HCT116 (cell line): ENCODE data around the gene SLC27A4. TPM values are rescaled to one million over a fixed set of nuclear protein-coding genes. Genes with fewer than 3 reads are reported as not detected.

Experiments
- ATAC-seq: fragments of 200-7000 bp; cut with Tn5 transposase; 2 replicates; pipeline ENCODE4 v1.9.1; 2020; ENCODE audit warnings: mild to moderate bottlenecking, moderate library complexity
- BruUV-seq: library from RNA; stranded (reverse); fragments of 400-500 nt; replicated peaks from 2 replicates; lab custom pipeline; 2021; lab: Mats Ljungman, UMichigan
- CTCF ChIA-PET: fragments of 300-600 bp; sonication (Branson Sonifier 250); formaldehyde crosslinking; loops from one replicate; lab custom pipeline; 2021; ENCODE audit warnings: antibody characterized with exemption; lab: Charles Lee
- POLR2A ChIA-PET: fragments of 300-600, 350-600 bp; sonication (Branson Sonifier 250); formaldehyde crosslinking; loops from one replicate; lab custom pipeline; 2021; ENCODE audit warnings: antibody characterized with exemption; lab: Charles Lee
- RAD21 ChIA-PET, 2 experiments: fragments of 300-600 bp; sonication (Branson Sonifier 250); formaldehyde crosslinking; loops; one replicate each; lab custom pipeline; 2023; ENCODE audit warnings: low total read pairs in 2 of 2; ENCODE audit not compliant: uncharacterized antibody in 2 of 2, unreplicated experiment in 2 of 2, low non-redundant PET in 1 of 2; lab: Charles Lee
- DNase-seq: peaks from one replicate; pipeline ENCODE4 v3.0.0-alpha.2; 2010; ENCODE audit warnings: low read depth, low spot score
- H2AFZ ChIP-seq: fragments of 200-600 bp; shearing (Covaris generic), sonication (generic); 2 replicates; pipeline ENCODE4 v1.6.1; 2017; ENCODE audit warnings: low read depth, mixed run types, mixed read lengths, antibody characterized with exemption, low read length; ENCODE audit not compliant: poor library complexity, severe bottlenecking
- H3K27ac ChIP-seq: 2 replicates; pipeline ENCODE4 v1.5.1; 2012; ENCODE audit warnings: low read depth, low read length
- H3K27me3 ChIP-seq: fragments of 200-600 bp; sonication (generic); 2 replicates; pipeline ENCODE4 v1.6.1; 2016; ENCODE audit warnings: mixed run types, low read length, mixed read lengths; ENCODE audit not compliant: insufficient read depth
- H3K36me3 ChIP-seq, 2 experiments: fragments of 200-500 bp in 1 of 2; fragments of 200-600 bp in 1 of 2; sonication (Bioruptor generic) in 1 of 2; sonication (generic) in 1 of 2; 2 replicates each; pipeline versions ENCODE4 v1.5.1 to v1.6.1; 2014 to 2016; ENCODE audit warnings: low read length in 2 of 2, inconsistent platforms in 1 of 2, mixed read lengths in 1 of 2, mixed run types in 1 of 2; ENCODE audit not compliant: insufficient read depth in 2 of 2, control insufficient read depth in 1 of 2
- H3K4me1 ChIP-seq, 2 experiments: fragments of 200-600 bp in 1 of 2; sonication (generic) in 1 of 2; 2 replicates each; pipeline versions ENCODE4 v1.5.1 to v1.6.1; 2012 to 2017; ENCODE audit warnings: low read length in 2 of 2, inconsistent platforms in 1 of 2, mild to moderate bottlenecking in 1 of 2, mixed read lengths in 1 of 2, mixed run types in 1 of 2, moderate library complexity in 1 of 2; ENCODE audit not compliant: insufficient read depth in 2 of 2, control insufficient read depth in 1 of 2
- H3K4me2 ChIP-seq: fragments of 200-600 bp; sonication (generic); 2 replicates; pipeline ENCODE4 v1.6.1; 2017; ENCODE audit warnings: mixed run types, low read length, mixed read lengths
- H3K4me3 ChIP-seq, 2 experiments: fragments of 200-600 bp in 1 of 2; sonication (generic) in 1 of 2; replicated peaks in 1 of 2; 2 replicates each; pipeline ENCODE4 v1.5.1; 2011 to 2016; ENCODE audit warnings: low read length in 2 of 2, control low read depth in 1 of 2, low read depth in 1 of 2, mild to moderate bottlenecking in 1 of 2, mixed read lengths in 1 of 2, mixed run types in 1 of 2
- H3K79me2 ChIP-seq: fragments of 200-600 bp; sonication (generic); 2 replicates; pipeline ENCODE4 v1.6.1; 2017; ENCODE audit warnings: mild to moderate bottlenecking, mixed run types, low read length, moderate library complexity, mixed read lengths; ENCODE audit not compliant: insufficient read depth
- H3K9ac ChIP-seq: fragments of 200-600 bp; sonication (generic); 2 replicates; pipeline ENCODE4 v1.6.1; 2016; ENCODE audit warnings: low read length, mixed read lengths
- H3K9me2 ChIP-seq: fragments of 200-600 bp; sonication (generic), shearing (Covaris generic); 2 replicates; pipeline ENCODE4 v1.6.1; 2017; ENCODE audit warnings: mixed run types, mild to moderate bottlenecking, moderate library complexity; ENCODE audit not compliant: insufficient read depth
- H3K9me3 ChIP-seq, 2 experiments: fragments of 200-500 bp in 1 of 2; fragments of 200-600 bp in 1 of 2; sonication (Bioruptor generic) in 1 of 2; sonication (generic) in 1 of 2; 2 replicates each; pipeline ENCODE4 v1.6.1; 2014 to 2017; ENCODE audit warnings: low read length in 2 of 2, mixed read lengths in 2 of 2, inconsistent platforms in 1 of 2, low read depth in 1 of 2, mild to moderate bottlenecking in 1 of 2, mixed run types in 1 of 2, moderate library complexity in 1 of 2; ENCODE audit not compliant: control insufficient read depth in 1 of 2, insufficient read depth in 1 of 2
- H4K20me1 ChIP-seq: fragments of 200-600 bp; sonication (generic), shearing (Covaris generic); 2 replicates; pipeline ENCODE4 v1.6.1; 2017; ENCODE audit warnings: mixed run types, mild to moderate bottlenecking, moderate library complexity; ENCODE audit not compliant: insufficient read depth
- CBX3 ChIP-seq: IDR thresholded peaks from 2 replicates; pipeline ENCODE4 v1.6.1; 2012; ENCODE audit warnings: low read depth
- CEBPB ChIP-seq: IDR thresholded peaks from 2 replicates; pipeline ENCODE4 v1.6.1; 2012; ENCODE audit warnings: low read depth
- EGR1 ChIP-seq: IDR thresholded peaks from 2 replicates; pipeline ENCODE4 v1.6.1; 2012; ENCODE audit warnings: low read depth
- EZH2 ChIP-seq: fragments of 200-600 bp; sonication (generic); IDR thresholded peaks from 2 replicates; pipeline ENCODE4 v1.6.1; 2017; ENCODE audit warnings: antibody characterized with exemption, mixed run types
- EZH2phosphoT487 ChIP-seq: fragments of 200-600 bp; IDR thresholded peaks from 2 replicates; pipeline ENCODE4 v1.6.1; 2018; ENCODE audit warnings: antibody characterized with exemption, borderline replicate concordance
- POLR2A ChIP-seq: IDR thresholded peaks from 2 replicates; pipeline ENCODE4 v1.7.0; 2011; ENCODE audit warnings: borderline replicate concordance; ENCODE audit not compliant: insufficient read depth, insufficient read length; ENCODE audit errors: extremely low read depth
- POLR2AphosphoS5 ChIP-seq: IDR thresholded peaks from 2 replicates; pipeline ENCODE4 v1.6.1; 2011; ENCODE audit warnings: mild to moderate bottlenecking, low read depth, low read length, moderate library complexity
- SIN3A ChIP-seq: IDR thresholded peaks from 2 replicates; pipeline ENCODE4 v1.6.1; 2012; ENCODE audit warnings: low read depth
- SP1 ChIP-seq: IDR thresholded peaks from 2 replicates; pipeline ENCODE4 v1.6.1; 2012; ENCODE audit warnings: low read depth
- TCF7L2 ChIP-seq: IDR thresholded peaks from 2 replicates; pipeline ENCODE4 v1.7.0; 2011; ENCODE audit warnings: borderline replicate concordance, inconsistent platforms; ENCODE audit not compliant: insufficient read depth, insufficient read length; ENCODE audit errors: extremely low read depth
- YY1 ChIP-seq: IDR thresholded peaks from 2 replicates; pipeline ENCODE4 v1.6.1; 2011; ENCODE audit warnings: low read length, low read depth, moderate library complexity, mild to moderate bottlenecking; ENCODE audit not compliant: insufficient replicate concordance; ENCODE audit errors: extremely low read depth
- ZFX ChIP-seq: fragments of 450-650 bp; IDR thresholded peaks from 2 replicates; pipeline ENCODE4 v1.6.1; 2017
- ZNF274 ChIP-seq: fragments of 200-500 bp; sonication (Bioruptor generic); IDR thresholded peaks from 2 replicates; pipeline ENCODE4 v1.6.1; 2014; ENCODE audit warnings: mild to moderate bottlenecking, low read depth, low read length, inconsistent platforms
- intact Hi-C: fragments of 100-400 bp; cut with micrococcal nuclease; formaldehyde crosslinking; loops from 2 replicates; pipeline ENCODE4 v1.10.0; 2022
- total RNA-seq: library from RNA; stranded (reverse); gene quantifications from one replicate; pipeline ENCODE4 v1.2.1, GENCODE V29; 2021; ENCODE audit not compliant: unreplicated experiment
- TF ChIP-seq, protein P1 (sequence below): IDR thresholded peaks from 2 replicates; pipeline ENCODE4 v1.6.1; 2011; ENCODE audit warnings: mild to moderate bottlenecking, low read length, moderate library complexity; ENCODE audit not compliant: insufficient replicate concordance; ENCODE audit errors: extremely low read depth
- TF ChIP-seq, protein P2 (sequence below): IDR thresholded peaks from 2 replicates; pipeline ENCODE4 v1.6.1; 2012
- TF ChIP-seq, protein P3 (sequence below): IDR thresholded peaks from 2 replicates; pipeline ENCODE4 v1.6.1; 2012; ENCODE audit warnings: low read depth

Gene SLC27A4
- total RNA-seq, 1 experiment from 2014 or later, result 33.9 TPM

DNA sequence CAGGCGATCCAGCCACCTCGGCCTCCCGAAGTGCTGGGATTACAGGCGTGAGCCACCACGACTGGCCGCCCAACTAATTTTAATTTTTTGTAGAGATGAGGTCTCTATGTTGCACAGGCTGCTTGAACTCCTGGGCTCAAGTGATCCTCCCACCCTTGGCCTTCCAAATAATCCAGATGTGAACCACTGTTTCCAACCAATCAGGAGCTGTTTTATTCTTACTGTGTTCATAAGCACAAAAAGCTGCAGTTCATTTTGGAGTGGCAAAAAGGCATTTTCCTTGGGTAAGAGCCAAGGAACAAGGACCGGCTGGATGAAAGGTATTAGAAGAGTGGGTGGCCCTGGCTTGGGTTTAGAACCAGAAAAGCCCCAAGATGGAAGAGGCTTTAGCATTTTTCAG lies 5.2 kb upstream of the SLC27A4 start:
- DNase-seq (no peak), ATAC-seq (no peak)
- BruUV-seq, result no TSS peak
- no peak overlapping the region for H2AFZ ChIP-seq
- no peaks in the 10 kb centered on the region for H3K27me3 ChIP-seq
- no peak overlapping the region for H3K9ac ChIP-seq
- RAD21 ChIA-PET, result no interaction called here
- H3K4me2 ChIP-seq, result no peak overlapping the region
- TF ChIP-seq EZH2 (no peak), ZNF274 (no peak), SIN3A (no peak)
- CTCF ChIA-PET, result no interaction called here
- H3K4me1 ChIP-seq, result peaks cover 0 to 13% of the 10 kb centered on the region in 2 experiments; a peak in 2 of 4 replicates
- no peaks in the 10 kb centered on the region for H3K79me2 ChIP-seq
- H3K27ac ChIP-seq, result no peak overlapping the region
- H4K20me1 ChIP-seq, result no peaks in the 10 kb centered on the region
- intact Hi-C loops, result no loop called here
- no peaks in the 10 kb centered on the region; a peak in 1 of 4 replicates for H3K36me3 ChIP-seq
- no peaks in the 10 kb centered on the region for H3K9me3 ChIP-seq
- H3K4me3 ChIP-seq, result no peak overlapping the region
- no peaks in the 10 kb centered on the region for H3K9me2 ChIP-seq
- POLR2A ChIA-PET, result no interaction called here

DNA sequence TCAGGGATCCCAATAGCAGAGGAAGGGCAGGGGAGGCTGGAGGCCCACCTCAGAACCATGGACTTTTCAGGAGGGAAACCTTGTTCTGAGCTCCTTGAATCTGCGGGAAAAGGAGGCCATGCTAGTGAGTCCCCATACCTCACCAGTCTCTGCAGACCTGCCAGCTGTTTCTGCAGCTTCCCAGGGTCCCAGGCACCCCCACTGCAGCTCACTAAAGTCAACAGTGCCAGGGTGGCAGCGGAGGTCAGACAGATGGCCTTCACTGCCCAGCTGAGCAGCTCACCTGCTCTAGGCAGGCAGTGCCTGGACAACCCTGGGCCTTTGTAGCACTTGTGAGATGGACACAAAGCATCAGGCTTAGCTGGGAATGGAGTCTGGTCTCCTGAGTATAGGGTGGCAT lies 4.4 kb upstream of the SLC27A4 start:
- no peaks in the 10 kb centered on the region; a peak in 1 of 4 replicates for H3K36me3 ChIP-seq
- H3K27me3 ChIP-seq, result no peaks in the 10 kb centered on the region
- H3K4me3 ChIP-seq, result no peak overlapping the region
- DNase-seq (no peak), ATAC-seq (no peak)
- BruUV-seq, result no TSS peak
- intact Hi-C loops, result no loop called here
- ChIA-PET POLR2A (no interaction called here), RAD21 (no interaction called here), CTCF (no interaction called here)
- H4K20me1 ChIP-seq, result no peaks in the 10 kb centered on the region
- H2AFZ ChIP-seq, result no peak overlapping the region
- H3K9me2 ChIP-seq, result no peaks in the 10 kb centered on the region
- no peak overlapping the region for H3K27ac ChIP-seq
- no peak overlapping the region for H3K9ac ChIP-seq
- no peaks in the 10 kb centered on the region for H3K9me3 ChIP-seq
- H3K4me2 ChIP-seq, result no peak overlapping the region
- peaks cover under 1% of the 10 kb centered on the region; the same call in 1 of the 2 replicates for H3K79me2 ChIP-seq
- peaks cover 0 to 13% of the 10 kb centered on the region in 2 experiments; a peak in 2 of 4 replicates for H3K4me1 ChIP-seq
- TF ChIP-seq, protein P1, sequence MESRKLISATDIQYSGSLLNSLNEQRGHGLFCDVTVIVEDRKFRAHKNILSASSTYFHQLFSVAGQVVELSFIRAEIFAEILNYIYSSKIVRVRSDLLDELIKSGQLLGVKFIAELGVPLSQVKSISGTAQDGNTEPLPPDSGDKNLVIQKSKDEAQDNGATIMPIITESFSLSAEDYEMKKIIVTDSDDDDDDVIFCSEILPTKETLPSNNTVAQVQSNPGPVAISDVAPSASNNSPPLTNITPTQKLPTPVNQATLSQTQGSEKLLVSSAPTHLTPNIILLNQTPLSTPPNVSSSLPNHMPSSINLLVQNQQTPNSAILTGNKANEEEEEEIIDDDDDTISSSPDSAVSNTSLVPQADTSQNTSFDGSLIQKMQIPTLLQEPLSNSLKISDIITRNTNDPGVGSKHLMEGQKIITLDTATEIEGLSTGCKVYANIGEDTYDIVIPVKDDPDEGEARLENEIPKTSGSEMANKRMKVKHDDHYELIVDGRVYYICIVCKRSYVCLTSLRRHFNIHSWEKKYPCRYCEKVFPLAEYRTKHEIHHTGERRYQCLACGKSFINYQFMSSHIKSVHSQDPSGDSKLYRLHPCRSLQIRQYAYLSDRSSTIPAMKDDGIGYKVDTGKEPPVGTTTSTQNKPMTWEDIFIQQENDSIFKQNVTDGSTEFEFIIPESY, result no peak
- TF ChIP-seq SP1 (no peak), TCF7L2 (no peak), CEBPB (no peak), SIN3A (no peak), POLR2A (no peak), EZH2phosphoT487 (no peak), ZFX (no peak), EZH2 (no peak), YY1 (no peak), POLR2AphosphoS5 (no peak), EGR1 (no peak), CBX3 (no peak)
- TF ChIP-seq, protein P2, sequence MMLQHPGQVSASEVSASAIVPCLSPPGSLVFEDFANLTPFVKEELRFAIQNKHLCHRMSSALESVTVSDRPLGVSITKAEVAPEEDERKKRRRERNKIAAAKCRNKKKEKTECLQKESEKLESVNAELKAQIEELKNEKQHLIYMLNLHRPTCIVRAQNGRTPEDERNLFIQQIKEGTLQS, result no peak
- TF ChIP-seq, protein P3, sequence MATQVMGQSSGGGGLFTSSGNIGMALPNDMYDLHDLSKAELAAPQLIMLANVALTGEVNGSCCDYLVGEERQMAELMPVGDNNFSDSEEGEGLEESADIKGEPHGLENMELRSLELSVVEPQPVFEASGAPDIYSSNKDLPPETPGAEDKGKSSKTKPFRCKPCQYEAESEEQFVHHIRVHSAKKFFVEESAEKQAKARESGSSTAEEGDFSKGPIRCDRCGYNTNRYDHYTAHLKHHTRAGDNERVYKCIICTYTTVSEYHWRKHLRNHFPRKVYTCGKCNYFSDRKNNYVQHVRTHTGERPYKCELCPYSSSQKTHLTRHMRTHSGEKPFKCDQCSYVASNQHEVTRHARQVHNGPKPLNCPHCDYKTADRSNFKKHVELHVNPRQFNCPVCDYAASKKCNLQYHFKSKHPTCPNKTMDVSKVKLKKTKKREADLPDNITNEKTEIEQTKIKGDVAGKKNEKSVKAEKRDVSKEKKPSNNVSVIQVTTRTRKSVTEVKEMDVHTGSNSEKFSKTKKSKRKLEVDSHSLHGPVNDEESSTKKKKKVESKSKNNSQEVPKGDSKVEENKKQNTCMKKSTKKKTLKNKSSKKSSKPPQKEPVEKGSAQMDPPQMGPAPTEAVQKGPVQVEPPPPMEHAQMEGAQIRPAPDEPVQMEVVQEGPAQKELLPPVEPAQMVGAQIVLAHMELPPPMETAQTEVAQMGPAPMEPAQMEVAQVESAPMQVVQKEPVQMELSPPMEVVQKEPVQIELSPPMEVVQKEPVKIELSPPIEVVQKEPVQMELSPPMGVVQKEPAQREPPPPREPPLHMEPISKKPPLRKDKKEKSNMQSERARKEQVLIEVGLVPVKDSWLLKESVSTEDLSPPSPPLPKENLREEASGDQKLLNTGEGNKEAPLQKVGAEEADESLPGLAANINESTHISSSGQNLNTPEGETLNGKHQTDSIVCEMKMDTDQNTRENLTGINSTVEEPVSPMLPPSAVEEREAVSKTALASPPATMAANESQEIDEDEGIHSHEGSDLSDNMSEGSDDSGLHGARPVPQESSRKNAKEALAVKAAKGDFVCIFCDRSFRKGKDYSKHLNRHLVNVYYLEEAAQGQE, result no peak
